Body of pancreas (tissue), 4 donors: ENCODE measurements around the gene MGAM2. TPM values are rescaled to one million over a fixed set of nuclear protein-coding genes. Genes with fewer than 3 reads are reported as not detected.
A peak's percentile ranks its signal among the peaks of the same experiment; 100 is the strongest.

Experiments
- ATAC-seq: fragments of 150-250 bp; one replicate; pipeline ENCODE4 v1.9.1; 2016
- DNase-seq, 4 donors: peaks; one replicate each; pipeline ENCODE4 v3.0.0-alpha.2; 2019
- H3K27ac ChIP-seq, 4 donors: fragments of 200-600 bp; sonication (generic); 1 replicate in 3 of 4; 2 replicates in 1 of 4; pipeline versions ENCODE4 v1.5.1 to v1.6.1; 2016 to 2019; ENCODE audit warnings: mild to moderate bottlenecking in 1 of 4, mixed read lengths in 1 of 4, moderate library complexity in 1 of 4
- H3K27me3 ChIP-seq, 2 donors: fragments of 200-600 bp; sonication (generic); one replicate each; pipeline ENCODE4 v1.6.0; 2016; ENCODE audit warnings: mild to moderate bottlenecking in 1 of 2
- H3K36me3 ChIP-seq, 2 donors: fragments of 200-600 bp; sonication (generic); replicated peaks in 1 of 2; 2 replicates each; pipeline ENCODE4 v1.5.1; 2016; ENCODE audit warnings: low read depth in 2 of 2; ENCODE audit not compliant: insufficient read depth in 1 of 2
- H3K4me1 ChIP-seq: fragments of 200-600 bp; sonication (generic); one replicate; pipeline ENCODE4 v1.6.0; 2016
- H3K4me3 ChIP-seq, 2 donors: fragments of 200-600 bp; sonication (generic); 1 replicate in 1 of 2; 2 replicates in 1 of 2; pipeline ENCODE4 v1.5.1; 2016 to 2019
- H3K9me3 ChIP-seq, 3 donors: fragments of 200-600 bp; sonication (generic); 1 replicate in 2 of 3; 2 replicates in 1 of 3; pipeline ENCODE4 v1.5.1; 2016
- POLR2A ChIP-seq, 3 donors: fragments of 450-650 bp; IDR thresholded peaks; one replicate each; pipeline ENCODE4 v1.6.1; 2016; ENCODE audit warnings: antibody characterized with exemption in 3 of 3, mild to moderate bottlenecking in 2 of 3
- WGBS, 2 donors: methylation state at CpG; one replicate each; pipeline ENCODE4 v1.1.5; 2017; 5-methylcytosine and 5-hydroxymethylcytosine counted together
- intact Hi-C: fragments of 100-400 bp; cut with DNase I; formaldehyde crosslinking; loops from one replicate; pipeline ENCODE4 v1.15.1; 2023
- total RNA-seq, 2 donors: library from RNA; depleted of rRNA; stranded (reverse); fragments of >200 nt; gene quantifications; one replicate each; pipeline ENCODE4 v1.1.0, GENCODE V29; 2016
- TF ChIP-seq, protein P1 (sequence below), 7 experiments: fragments of 450-650 bp in 4 of 7; fragments of 200-600 bp in 3 of 7; sonication (generic) in 3 of 7; IDR thresholded peaks; one replicate each; pipeline ENCODE4 v1.5.1; 2016 to 2019; ENCODE audit warnings: antibody characterized with exemption in 7 of 7

Gene MGAM2
- total RNA-seq, 2 donors from 2014 or later = 9.3 to 10.9 TPM

DNA sequence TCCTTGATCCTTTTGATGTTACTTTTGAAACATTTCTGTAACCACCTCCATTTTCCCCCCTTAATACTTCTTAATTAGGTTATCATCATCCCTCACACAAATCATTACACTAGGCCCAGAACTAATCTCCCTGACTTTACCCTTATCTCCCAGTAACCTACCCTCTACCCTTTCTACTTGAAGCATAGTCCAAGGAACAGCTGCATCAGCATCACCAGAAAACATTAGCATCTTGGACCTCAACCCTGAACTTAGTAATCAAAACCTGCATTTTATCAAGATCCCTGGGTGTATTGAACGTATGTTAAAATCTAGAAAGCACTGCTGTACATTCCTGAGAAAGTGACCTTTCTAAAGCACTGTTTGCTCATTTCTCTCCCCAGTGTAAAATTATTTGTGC lies 38.8 kb downstream of the MGAM2 start:
- DNase-seq = no peak
- TF ChIP-seq POLR2A (IDR thresholded peaks at IDR 0.05) = no peak
- TF ChIP-seq, protein P1, sequence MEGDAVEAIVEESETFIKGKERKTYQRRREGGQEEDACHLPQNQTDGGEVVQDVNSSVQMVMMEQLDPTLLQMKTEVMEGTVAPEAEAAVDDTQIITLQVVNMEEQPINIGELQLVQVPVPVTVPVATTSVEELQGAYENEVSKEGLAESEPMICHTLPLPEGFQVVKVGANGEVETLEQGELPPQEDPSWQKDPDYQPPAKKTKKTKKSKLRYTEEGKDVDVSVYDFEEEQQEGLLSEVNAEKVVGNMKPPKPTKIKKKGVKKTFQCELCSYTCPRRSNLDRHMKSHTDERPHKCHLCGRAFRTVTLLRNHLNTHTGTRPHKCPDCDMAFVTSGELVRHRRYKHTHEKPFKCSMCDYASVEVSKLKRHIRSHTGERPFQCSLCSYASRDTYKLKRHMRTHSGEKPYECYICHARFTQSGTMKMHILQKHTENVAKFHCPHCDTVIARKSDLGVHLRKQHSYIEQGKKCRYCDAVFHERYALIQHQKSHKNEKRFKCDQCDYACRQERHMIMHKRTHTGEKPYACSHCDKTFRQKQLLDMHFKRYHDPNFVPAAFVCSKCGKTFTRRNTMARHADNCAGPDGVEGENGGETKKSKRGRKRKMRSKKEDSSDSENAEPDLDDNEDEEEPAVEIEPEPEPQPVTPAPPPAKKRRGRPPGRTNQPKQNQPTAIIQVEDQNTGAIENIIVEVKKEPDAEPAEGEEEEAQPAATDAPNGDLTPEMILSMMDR (IDR thresholded peaks at IDR 0.05) = no peak
- WGBS, 2 donors = 83 to 90% methylated on average over 1 of the region's 1 CpG
- Histone ChIP-seq H3K36me3 (no peaks in the 10 kb centered on the region), H3K4me1 (peaks cover 17% of the 10 kb centered on the region), H3K27me3 (no peaks in the 10 kb centered on the region), H3K4me3 (no peak overlapping the region), H3K9me3 (no peaks in the 10 kb centered on the region), H3K27ac (no peak overlapping the region)
- no peak for ATAC-seq
- intact Hi-C loops = no loop called here

DNA sequence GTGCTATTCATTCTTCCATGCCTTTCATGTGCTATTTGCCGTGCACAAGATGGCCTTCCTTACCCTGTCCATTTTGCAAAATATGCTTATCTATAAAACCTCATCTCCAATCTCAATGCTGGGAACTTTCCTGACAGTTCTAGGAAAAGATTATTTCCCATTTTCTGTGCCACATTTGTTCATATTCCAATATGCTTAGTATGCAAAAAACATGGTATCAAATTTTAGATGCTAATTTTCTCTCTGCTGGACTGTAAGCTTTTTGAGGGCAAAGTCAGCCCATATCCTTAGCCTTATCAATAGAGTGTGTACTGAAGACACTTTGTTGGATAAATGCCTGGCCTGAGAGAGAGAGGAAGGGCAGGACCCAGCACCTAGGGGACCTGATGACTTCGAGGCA lies 39.4 kb downstream of the MGAM2 start:
- no peaks in the 10 kb centered on the region for H3K27me3 ChIP-seq
- H3K9me3 ChIP-seq = no peaks in the 10 kb centered on the region
- ATAC-seq (no peak), DNase-seq (no peak)
- 94 to 95% methylated on average over 2 of the region's 2 CpGs for WGBS, 2 donors
- intact Hi-C loops = no loop called here
- no peak overlapping the region for H3K27ac ChIP-seq
- H3K4me3 ChIP-seq = no peak overlapping the region
- peaks cover 17% of the 10 kb centered on the region for H3K4me1 ChIP-seq
- TF ChIP-seq, protein P1 (IDR thresholded peaks at IDR 0.05) = no peak
- no peak for TF ChIP-seq POLR2A (IDR thresholded peaks at IDR 0.05)
- H3K36me3 ChIP-seq = no peaks in the 10 kb centered on the region

DNA sequence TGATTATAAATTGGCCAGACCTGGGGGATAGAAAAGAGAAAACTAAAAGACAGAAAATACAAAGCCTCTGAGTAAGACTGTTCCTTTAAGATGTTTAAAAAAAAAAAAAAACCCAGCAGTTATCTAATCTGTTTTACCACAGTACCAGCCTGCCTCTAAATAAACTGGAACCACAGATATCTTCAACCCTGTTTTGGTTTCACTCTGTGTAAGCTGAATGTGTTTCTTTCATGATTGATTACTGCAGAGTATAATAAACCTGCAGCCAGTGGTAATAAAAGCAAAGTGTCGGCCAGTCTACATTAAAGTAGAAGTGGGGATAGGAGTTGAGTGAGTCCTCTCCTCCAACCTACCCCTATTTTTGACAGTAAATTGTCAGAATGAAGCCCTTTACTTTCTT lies 40.6 kb downstream of the MGAM2 start:
- intact Hi-C loops = no loop called here
- H3K4me3 ChIP-seq = no peak overlapping the region
- ATAC-seq = peak; percentile 68
- DNase-seq = no peak
- H3K27me3 ChIP-seq = no peaks in the 10 kb centered on the region
- H3K9me3 ChIP-seq = no peaks in the 10 kb centered on the region
- H3K36me3 ChIP-seq = no peaks in the 10 kb centered on the region
- no peak for TF ChIP-seq POLR2A (IDR thresholded peaks at IDR 0.05)
- TF ChIP-seq, protein P1 (IDR thresholded peaks at IDR 0.05) = no peak
- WGBS, 2 donors = 6 to 8% methylated on average over 1 of the region's 1 CpG
- peak overlapping the region in 2 of 4 donors; percentile 4 to 38 for H3K27ac ChIP-seq
- peaks cover 17% of the 10 kb centered on the region for H3K4me1 ChIP-seq

DNA sequence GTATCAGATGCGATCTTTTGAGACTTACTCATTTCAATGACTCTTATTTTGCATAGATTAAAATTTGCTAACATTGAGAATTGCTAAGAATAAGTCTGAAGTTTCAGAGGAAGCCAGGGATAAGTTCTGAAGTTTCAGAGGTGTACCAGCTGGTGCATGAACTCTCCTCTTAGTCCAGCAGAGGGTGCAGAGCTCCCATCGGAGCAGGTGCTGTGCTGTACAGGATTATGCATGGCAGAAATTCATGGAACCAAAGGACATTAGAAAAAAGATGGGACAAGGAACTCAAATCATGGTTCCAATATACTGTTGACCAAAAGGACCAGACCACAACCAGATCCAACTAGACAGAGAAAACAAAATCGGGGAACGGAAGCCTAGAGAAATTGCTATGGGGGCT lies 41.9 kb downstream of the MGAM2 start:
- DNase-seq (peak; percentile 16 to 58 (median 40)), ATAC-seq (peak; percentile 60)
- Histone ChIP-seq H3K9me3 (no peaks in the 10 kb centered on the region), H3K27me3 (no peaks in the 10 kb centered on the region), H3K4me3 (no peak overlapping the region), H3K27ac (no peak overlapping the region), H3K4me1 (peaks cover 17% of the 10 kb centered on the region), H3K36me3 (no peaks in the 10 kb centered on the region)
- TF ChIP-seq, protein P1 (IDR thresholded peaks at IDR 0.05) = peak in 5 of 7 experiments; percentile 23 to 53 (median 46)
- no peak for TF ChIP-seq POLR2A (IDR thresholded peaks at IDR 0.05)
- intact Hi-C loops = no loop called here
- 70 to 75% methylated on average over 4 of the region's 4 CpGs for WGBS, 2 donors

DNA sequence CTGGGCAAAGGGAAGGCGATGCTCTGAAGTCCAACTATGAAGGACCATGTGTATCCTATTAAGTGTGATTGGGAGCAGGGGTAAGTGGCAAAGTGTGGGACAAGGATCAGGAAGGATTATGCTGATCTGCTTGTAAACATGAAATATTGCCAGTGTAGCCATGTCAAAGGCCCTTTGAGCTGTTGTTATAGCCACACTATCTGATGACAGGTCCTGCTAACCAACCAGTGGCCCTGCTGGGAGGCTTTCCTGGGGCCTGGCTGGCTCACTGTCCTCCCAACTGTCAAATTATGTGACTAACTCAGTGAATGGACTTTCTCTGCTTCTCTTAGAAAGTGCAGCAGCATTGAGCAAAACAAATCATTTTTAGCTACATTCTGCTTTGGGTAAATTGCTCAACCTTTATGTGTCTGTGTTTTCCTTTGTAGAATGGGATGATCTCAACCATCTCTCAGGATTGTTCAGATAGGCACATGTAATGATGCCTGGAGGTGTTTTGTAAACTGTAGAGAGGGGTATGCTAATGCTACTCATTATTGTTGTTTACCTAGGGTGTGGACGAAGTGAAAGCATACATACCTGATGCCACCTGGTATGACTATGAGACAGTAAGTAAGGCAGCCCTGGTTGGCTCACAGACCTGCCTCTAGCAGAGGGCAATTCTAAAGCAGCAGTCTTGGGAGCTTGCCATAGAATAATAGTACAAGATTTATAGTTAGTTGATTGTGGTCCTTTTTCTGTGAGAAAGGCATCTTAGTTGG lies 47.4 kb downstream of the MGAM2 start:
- H3K27ac ChIP-seq = no peak overlapping the region
- no peaks in the 10 kb centered on the region for H3K9me3 ChIP-seq
- no peak for DNase-seq
- no peak for ATAC-seq
- H3K4me1 ChIP-seq = no peaks in the 10 kb centered on the region
- TF ChIP-seq, protein P1 (IDR thresholded peaks at IDR 0.05) = no peak
- TF ChIP-seq POLR2A (IDR thresholded peaks at IDR 0.05) = no peak
- intact Hi-C loops = no loop called here
- H3K36me3 ChIP-seq = no peaks in the 10 kb centered on the region
- 71 to 80% methylated on average over 2 of the region's 2 CpGs for WGBS, 2 donors
- no peaks in the 10 kb centered on the region for H3K27me3 ChIP-seq
- no peak overlapping the region for H3K4me3 ChIP-seq
